Measurements from ENCODE around the gene RS1.

GRCh38 chrX:18664947-18665346 is 7.0 kb downstream of the RS1 start:
- TF ChIP-seq CTCF (IDR thresholded peaks at IDR 0.05; ENCODE audit: insufficient read depth, low read depth, low read length) (no peak), EZH2 (IDR thresholded peaks at IDR 0.05; ENCODE audit: insufficient read depth, low read length) (no peak)

Measured in astrocyte (in vitro differentiated cells and primary cell).